WTC11 (cell line): Measurements from ENCODE around the gene CELF4. TPM values are rescaled to one million over a fixed set of nuclear protein-coding genes. Genes with fewer than 3 reads are reported as not detected.

Experiments
- ATAC-seq: fragments of 200-7000 bp; cut with Tn5 transposase; 2 replicates; pipeline ENCODE4 v1.10.0; 2021; ENCODE audit warnings: mild to moderate bottlenecking, moderate library complexity
- CTCF ChIA-PET: fragments of 300-600 bp; sonication (Branson Sonifier 250); formaldehyde crosslinking; loops from one replicate; lab custom pipeline; 2021; ENCODE audit warnings: antibody characterized with exemption; lab: Charles Lee
- POLR2A ChIA-PET: fragments of 350-600 bp; sonication (Branson Sonifier 250); formaldehyde crosslinking; loops from one replicate; lab custom pipeline; 2021; ENCODE audit warnings: antibody characterized with exemption; lab: Charles Lee
- DNase-seq: peaks from one replicate; pipeline ENCODE4 v3.0.0; 2021; ENCODE audit warnings: low spot score
- H3K27ac Mint-ChIP-seq: 2 replicates; pipeline ENCODE4 v1.8.0; 2021; ENCODE audit warnings: mixed read lengths
- H3K27me3 Mint-ChIP-seq: 2 replicates; pipeline ENCODE4 v1.8.0; 2021; ENCODE audit warnings: low read depth, mild to moderate bottlenecking, moderate library complexity, mixed read lengths
- H3K36me3 Mint-ChIP-seq: 2 replicates; pipeline ENCODE4 v1.8.0; 2021; ENCODE audit warnings: mixed read lengths
- H3K4me1 Mint-ChIP-seq: 2 replicates; pipeline ENCODE4 v1.8.0; 2022; ENCODE audit warnings: mixed read lengths
- H3K4me3 Mint-ChIP-seq: 2 replicates; pipeline ENCODE4 v1.8.0; 2021; ENCODE audit warnings: mild to moderate bottlenecking, moderate library complexity, mixed read lengths
- H3K9me3 Mint-ChIP-seq: 2 replicates; pipeline ENCODE4 v1.8.0; 2021; ENCODE audit warnings: mixed read lengths
- CREB1 ChIP-seq: sonication (generic); formaldehyde crosslinking; IDR thresholded peaks from 2 replicates; pipeline ENCODE4 v1.8.0; 2023; ENCODE audit warnings: mild to moderate bottlenecking, missing genetic modification reagents
- EMX1 ChIP-seq: fragments of 250-450 bp; sonication (Bioruptor Pico); IDR thresholded peaks from 2 replicates; pipeline ENCODE4 v1.8.0; 2021; ENCODE audit warnings: mild to moderate bottlenecking
- FOXJ3 ChIP-seq: sonication (generic); formaldehyde crosslinking; IDR thresholded peaks from 2 replicates; pipeline ENCODE4 v1.9.0; 2021; ENCODE audit warnings: missing genetic modification reagents, mild to moderate bottlenecking, borderline replicate concordance
- GRHL2 ChIP-seq: fragments of 250-450 bp; sonication (Bioruptor Pico); IDR thresholded peaks from 2 replicates; pipeline ENCODE4 v1.8.0; 2022; ENCODE audit warnings: mild to moderate bottlenecking, moderate library complexity; ENCODE audit not compliant: insufficient replicate concordance, severe bottlenecking
- HMGXB4 ChIP-seq: sonication (generic); formaldehyde crosslinking; IDR thresholded peaks from 2 replicates; pipeline ENCODE4 v1.8.1; 2023; ENCODE audit warnings: mild to moderate bottlenecking, moderate library complexity, missing genetic modification reagents
- IRF2 ChIP-seq: sonication (generic); formaldehyde crosslinking; IDR thresholded peaks from 2 replicates; pipeline ENCODE4 v1.8.0; 2022; ENCODE audit warnings: low read depth, missing genetic modification reagents, borderline replicate concordance
- NFE2L1 ChIP-seq: sonication (generic); formaldehyde crosslinking; IDR thresholded peaks from 2 replicates; pipeline ENCODE4 v1.8.1; 2023; ENCODE audit warnings: missing genetic modification reagents
- NR3C1 ChIP-seq: sonication (generic); formaldehyde crosslinking; conservative IDR thresholded peaks from 2 replicates; pipeline ENCODE4 v1.8.1; 2023; ENCODE audit warnings: low read depth, mild to moderate bottlenecking, missing genetic modification reagents
- OVOL2 ChIP-seq: fragments of 250-450 bp; sonication (Bioruptor Pico); IDR thresholded peaks from 2 replicates; pipeline ENCODE4 v1.9.0; 2021; ENCODE audit warnings: mild to moderate bottlenecking, borderline replicate concordance
- ZNF263 ChIP-seq: sonication (generic); formaldehyde crosslinking; IDR thresholded peaks from 2 replicates; pipeline ENCODE4 v1.8.1; 2022; ENCODE audit warnings: low read depth, mild to moderate bottlenecking, moderate library complexity, missing genetic modification reagents
- ZNF317 ChIP-seq: sonication (generic); formaldehyde crosslinking; IDR thresholded peaks from 2 replicates; pipeline ENCODE4 v1.8.1; 2023; ENCODE audit warnings: low read depth, mild to moderate bottlenecking, moderate library complexity, missing genetic modification reagents, borderline replicate concordance
- ZNF425 ChIP-seq: fragments of 250-450 bp; sonication (Bioruptor Pico); conservative IDR thresholded peaks from 2 replicates; pipeline ENCODE4 v1.9.0; 2021; ENCODE audit warnings: mild to moderate bottlenecking
- total RNA-seq: library from RNA; stranded (reverse); gene quantifications from 3 replicates; pipeline ENCODE4 v1.2.3, GENCODE V29; 2021
- TF ChIP-seq, protein P1 (sequence below): sonication (generic); formaldehyde crosslinking; IDR thresholded peaks from 2 replicates; pipeline ENCODE4 v1.8.0; 2022; ENCODE audit warnings: mild to moderate bottlenecking, missing genetic modification reagents
- TF ChIP-seq, protein P2 (sequence below): sonication (generic); formaldehyde crosslinking; IDR thresholded peaks from 2 replicates; pipeline ENCODE4 v1.8.1; 2023; ENCODE audit warnings: mild to moderate bottlenecking, missing genetic modification reagents
- TF ChIP-seq, protein P3 (sequence below): sonication (generic); formaldehyde crosslinking; IDR thresholded peaks from 2 replicates; pipeline ENCODE4 v1.8.1; 2023; ENCODE audit warnings: mild to moderate bottlenecking, missing genetic modification reagents

CELF4 gene
- total RNA-seq, 1 experiment from 2014 or later, result 2.9 TPM

DNA sequence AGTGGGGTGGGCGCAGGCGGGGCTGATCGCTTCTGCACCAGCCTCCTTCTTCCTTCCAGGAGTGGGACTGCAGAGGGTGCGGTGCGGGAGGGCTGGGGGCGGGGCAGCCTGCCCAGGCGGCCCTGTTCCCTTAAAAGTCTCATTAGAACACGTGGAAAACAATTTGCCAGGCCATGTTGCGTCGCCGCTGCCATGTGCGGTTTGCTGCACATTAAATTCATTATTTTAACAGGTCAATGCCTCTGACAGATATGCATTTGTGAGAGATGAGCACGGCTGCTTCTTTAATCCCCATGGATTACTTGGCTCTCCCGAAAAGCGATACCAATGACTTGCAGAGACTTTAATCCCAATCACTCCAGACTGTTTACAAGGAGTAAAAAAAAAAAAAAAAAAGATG is 139.0 kb downstream of the CELF4 start (continued):
- TF ChIP-seq, protein P1, sequence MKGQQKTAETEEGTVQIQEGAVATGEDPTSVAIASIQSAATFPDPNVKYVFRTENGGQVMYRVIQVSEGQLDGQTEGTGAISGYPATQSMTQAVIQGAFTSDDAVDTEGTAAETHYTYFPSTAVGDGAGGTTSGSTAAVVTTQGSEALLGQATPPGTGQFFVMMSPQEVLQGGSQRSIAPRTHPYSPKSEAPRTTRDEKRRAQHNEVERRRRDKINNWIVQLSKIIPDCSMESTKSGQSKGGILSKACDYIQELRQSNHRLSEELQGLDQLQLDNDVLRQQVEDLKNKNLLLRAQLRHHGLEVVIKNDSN (CRISPR knock-in tag), result no peak

GRCh38 chr18:37425222-37425621 is 140.4 kb downstream of the CELF4 start:
- Mint-ChIP-seq H3K4me1 (peaks cover 18% of the 10 kb centered on the region), H3K27ac (no peak overlapping the region), H3K9me3 (no peaks in the 10 kb centered on the region), H3K36me3 (no peaks in the 10 kb centered on the region), H3K4me3 (no peak overlapping the region), H3K27me3 (peaks cover 8% of the 10 kb centered on the region)
- DNase-seq (no peak), ATAC-seq (no peak)
- POLR2A ChIA-PET, result no interaction called here
- TF ChIP-seq OVOL2 (CRISPR knock-in tag) (no peak), NR3C1 (CRISPR knock-in tag) (no peak), EMX1 (CRISPR knock-in tag) (no peak), FOXJ3 (CRISPR knock-in tag) (no peak)
- TF ChIP-seq, protein P2, sequence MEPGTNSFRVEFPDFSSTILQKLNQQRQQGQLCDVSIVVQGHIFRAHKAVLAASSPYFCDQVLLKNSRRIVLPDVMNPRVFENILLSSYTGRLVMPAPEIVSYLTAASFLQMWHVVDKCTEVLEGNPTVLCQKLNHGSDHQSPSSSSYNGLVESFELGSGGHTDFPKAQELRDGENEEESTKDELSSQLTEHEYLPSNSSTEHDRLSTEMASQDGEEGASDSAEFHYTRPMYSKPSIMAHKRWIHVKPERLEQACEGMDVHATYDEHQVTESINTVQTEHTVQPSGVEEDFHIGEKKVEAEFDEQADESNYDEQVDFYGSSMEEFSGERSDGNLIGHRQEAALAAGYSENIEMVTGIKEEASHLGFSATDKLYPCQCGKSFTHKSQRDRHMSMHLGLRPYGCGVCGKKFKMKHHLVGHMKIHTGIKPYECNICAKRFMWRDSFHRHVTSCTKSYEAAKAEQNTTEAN (CRISPR knock-in tag), result no peak
- CTCF ChIA-PET, result no interaction called here

DNA sequence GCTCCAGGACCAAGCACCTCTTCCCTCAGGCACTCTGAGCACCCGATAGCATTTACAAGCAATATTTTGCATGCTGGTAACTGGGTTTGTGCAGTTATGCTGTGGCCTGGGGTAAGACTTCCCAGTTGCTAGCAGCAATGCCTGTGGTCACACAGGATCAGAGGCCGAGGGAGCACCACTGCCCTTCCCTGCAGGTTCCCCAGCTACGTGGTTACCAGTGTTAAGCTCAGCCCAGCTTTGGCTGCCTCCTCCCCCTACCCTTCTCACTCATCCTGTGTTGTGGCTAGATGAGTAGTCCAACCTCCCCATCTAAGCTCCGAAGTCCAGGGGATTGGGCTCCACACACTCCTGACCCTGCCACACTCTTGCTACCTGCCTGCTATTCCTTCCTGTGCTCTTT is 141.1 kb downstream of the CELF4 start:
- no peak overlapping the region for H3K4me3 Mint-ChIP-seq
- ATAC-seq, result no peak

GRCh38 chr18:37422596-37422995 is 143.0 kb downstream of the CELF4 start:
- Mint-ChIP-seq H3K4me1 (peaks cover 23% of the 10 kb centered on the region), H3K4me3 (no peak overlapping the region)
- CTCF ChIA-PET, result interaction anchor here (0.6 to 1.0 kb wide), 4 partner anchors 8 to 80 kb away, joined by 3 to 5 read pairs (median 4); no protein-coding TSS in a partner anchor
- TF ChIP-seq ZNF425, result no peak
- TF ChIP-seq GRHL2 (CRISPR knock-in tag), result no peak
- TF ChIP-seq, protein P3, sequence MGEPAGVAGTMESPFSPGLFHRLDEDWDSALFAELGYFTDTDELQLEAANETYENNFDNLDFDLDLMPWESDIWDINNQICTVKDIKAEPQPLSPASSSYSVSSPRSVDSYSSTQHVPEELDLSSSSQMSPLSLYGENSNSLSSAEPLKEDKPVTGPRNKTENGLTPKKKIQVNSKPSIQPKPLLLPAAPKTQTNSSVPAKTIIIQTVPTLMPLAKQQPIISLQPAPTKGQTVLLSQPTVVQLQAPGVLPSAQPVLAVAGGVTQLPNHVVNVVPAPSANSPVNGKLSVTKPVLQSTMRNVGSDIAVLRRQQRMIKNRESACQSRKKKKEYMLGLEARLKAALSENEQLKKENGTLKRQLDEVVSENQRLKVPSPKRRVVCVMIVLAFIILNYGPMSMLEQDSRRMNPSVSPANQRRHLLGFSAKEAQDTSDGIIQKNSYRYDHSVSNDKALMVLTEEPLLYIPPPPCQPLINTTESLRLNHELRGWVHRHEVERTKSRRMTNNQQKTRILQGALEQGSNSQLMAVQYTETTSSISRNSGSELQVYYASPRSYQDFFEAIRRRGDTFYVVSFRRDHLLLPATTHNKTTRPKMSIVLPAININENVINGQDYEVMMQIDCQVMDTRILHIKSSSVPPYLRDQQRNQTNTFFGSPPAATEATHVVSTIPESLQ (CRISPR knock-in tag), result no peak
- TF ChIP-seq ZNF317, result no peak
- TF ChIP-seq CREB1 (CRISPR knock-in tag), result no peak
- TF ChIP-seq, all 79 proteins: peak for 0
- Mint-ChIP-seq H3K36me3 (no peaks in the 10 kb centered on the region), H3K27ac (no peak overlapping the region), H3K9me3 (no peaks in the 10 kb centered on the region), H3K27me3 (peaks cover 16% of the 10 kb centered on the region)
- ATAC-seq (no peak), DNase-seq (no peak)
- POLR2A ChIA-PET, result no interaction called here

More for the DNA sequence above, 141.1 kb downstream of the CELF4 start:
- Mint-ChIP-seq H3K27ac (no peak overlapping the region), H3K4me1 (peaks cover 18% of the 10 kb centered on the region), H3K36me3 (no peaks in the 10 kb centered on the region), H3K27me3 (peaks cover 8% of the 10 kb centered on the region), H3K9me3 (no peaks in the 10 kb centered on the region)
- POLR2A ChIA-PET, result no interaction called here
- no peak for DNase-seq
- no peak for TF ChIP-seq IRF2 (CRISPR knock-in tag)
- TF ChIP-seq ZNF263 (CRISPR knock-in tag), result no peak
- TF ChIP-seq ZNF317, result no peak
- no peak for TF ChIP-seq NFE2L1
- TF ChIP-seq HMGXB4 (CRISPR knock-in tag), result no peak
- CTCF ChIA-PET, result no interaction called here
